Karpas-422 (cell line): ENCODE results near the gene ADGRV1. TPM values are rescaled to one million over a fixed set of nuclear protein-coding genes. Genes with fewer than 3 reads are reported as not detected.

ENCODE experiments used
- DNase-seq: peaks from one replicate; pipeline ENCODE4 v3.0.0-alpha.2; 2015
- H2AFZ ChIP-seq: fragments of 200-600 bp; sonication (generic); 2 replicates; pipeline ENCODE4 v1.6.1; 2014; ENCODE audit warnings: antibody characterized with exemption, low read length, mixed read lengths
- H3K27ac ChIP-seq: fragments of 200-600 bp; sonication (generic); 2 replicates; pipeline ENCODE4 v1.5.1; 2014; ENCODE audit warnings: mild to moderate bottlenecking, low read length, moderate library complexity
- H3K27me3 ChIP-seq: fragments of 200-600 bp; sonication (generic); 2 replicates; pipeline ENCODE4 v1.6.1; 2014; ENCODE audit warnings: low read length, mixed read lengths
- H3K36me3 ChIP-seq: fragments of 200-600 bp; sonication (generic); 2 replicates; pipeline ENCODE4 v1.6.1; 2014; ENCODE audit warnings: low read length, mixed read lengths; ENCODE audit not compliant: insufficient read depth
- H3K4me1 ChIP-seq: fragments of 200-600 bp; sonication (generic); 2 replicates; pipeline ENCODE4 v1.6.1; 2014; ENCODE audit warnings: mild to moderate bottlenecking, low read length, mixed read lengths
- H3K4me2 ChIP-seq: fragments of 200-600 bp; sonication (generic); 2 replicates; pipeline ENCODE4 v1.6.1; 2014; ENCODE audit warnings: low read length, low read depth, mild to moderate bottlenecking; ENCODE audit not compliant: poor library complexity, severe bottlenecking
- H3K4me3 ChIP-seq: fragments of 200-600 bp; sonication (generic); 2 replicates; pipeline ENCODE4 v1.5.1; 2014; ENCODE audit warnings: mild to moderate bottlenecking, antibody characterized with exemption, low read length, mixed read lengths
- H3K79me2 ChIP-seq: fragments of 200-600 bp; sonication (generic); 2 replicates; pipeline ENCODE4 v1.6.1; 2014; ENCODE audit warnings: mild to moderate bottlenecking, low read length, mixed read lengths
- H3K9ac ChIP-seq: fragments of 200-600 bp; sonication (generic); 2 replicates; pipeline ENCODE4 v1.6.0; 2014; ENCODE audit warnings: low read length
- H3K9me2 ChIP-seq: fragments of 200-600 bp; sonication (generic), shearing (Covaris generic); replicated peaks from 2 replicates; pipeline ENCODE4 v1.6.0; 2014; ENCODE audit warnings: mild to moderate bottlenecking, low read length, moderate library complexity; ENCODE audit not compliant: insufficient read depth
- H3K9me3 ChIP-seq: fragments of 300-700, 200-600 bp; sonication (generic); 2 replicates; pipeline ENCODE4 v1.6.1; 2014; ENCODE audit warnings: low read length, mixed read lengths
- H4K20me1 ChIP-seq: fragments of 200-600 bp; sonication (generic); 2 replicates; pipeline ENCODE4 v1.6.1; 2014; ENCODE audit warnings: mild to moderate bottlenecking, antibody characterized with exemption, low read length, low read depth; ENCODE audit not compliant: insufficient read depth
- total RNA-seq: library from RNA; depleted of rRNA; stranded (reverse); fragments of >200 nt; shearing (Covaris generic); gene quantifications from 2 replicates; pipeline ENCODE4 v1.2.3, GENCODE V29; 2014; ENCODE audit warnings: low replicate concordance

The ADGRV1 gene
- total RNA-seq, 1 experiment from 2014 or later, result not detected

- Histone ChIP-seq H3K79me2 (no peaks in the 10 kb centered on the region), H3K9me2 (no peaks in the 10 kb centered on the region), H3K4me1 (no peaks in the 10 kb centered on the region), H4K20me1 (no peaks in the 10 kb centered on the region), H3K36me3 (no peaks in the 10 kb centered on the region), H3K9ac (no peak overlapping the region), H3K9me3 (no peaks in the 10 kb centered on the region), H3K4me3 (no peak overlapping the region), H2AFZ (0 out of 2 replicates have a peak overlapping the region, but pooled peaks have one; percentile 9), H3K27ac (no peak overlapping the region), H3K27me3 (no peaks in the 10 kb centered on the region), H3K4me2 (no peak overlapping the region)
- DNase-seq, result no peak
Measured at GRCh38 chr5:90696153-90696552, 137.6 kb downstream of the ADGRV1 start.

GRCh38 chr5:90700299-90700698 lies 141.7 kb downstream of the ADGRV1 start:
- Histone ChIP-seq H3K4me1 (no peaks in the 10 kb centered on the region), H3K4me2 (no peak overlapping the region), H3K79me2 (no peaks in the 10 kb centered on the region), H3K36me3 (no peaks in the 10 kb centered on the region), H2AFZ (no peak overlapping the region), H4K20me1 (no peaks in the 10 kb centered on the region), H3K9ac (no peak overlapping the region), H3K27me3 (no peaks in the 10 kb centered on the region), H3K9me2 (no peaks in the 10 kb centered on the region), H3K4me3 (no peak overlapping the region), H3K9me3 (no peaks in the 10 kb centered on the region), H3K27ac (no peak overlapping the region)
- no peak for DNase-seq

DNA sequence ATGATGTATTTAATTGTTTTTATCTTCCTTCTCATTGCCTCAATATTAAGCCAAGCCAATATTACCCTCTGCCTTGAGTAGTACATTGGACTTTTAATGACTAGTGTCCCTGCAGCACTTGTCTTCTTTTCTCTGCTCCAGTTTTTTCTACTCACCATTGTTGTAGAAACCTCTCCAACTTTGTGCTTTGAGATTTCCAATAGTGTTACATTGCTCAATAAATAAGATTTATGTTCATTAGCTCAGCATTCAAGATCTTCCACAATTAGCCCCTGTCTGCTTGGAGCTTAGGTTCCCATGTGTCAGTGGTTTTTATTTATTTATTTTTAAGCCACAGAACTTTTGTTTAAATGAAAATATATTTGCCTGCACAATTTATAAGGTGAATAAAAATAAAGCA lies 145.3 kb downstream of the ADGRV1 start:
- Histone ChIP-seq H3K27ac (no peak overlapping the region), H3K9me3 (no peaks in the 10 kb centered on the region), H3K79me2 (no peaks in the 10 kb centered on the region), H3K9ac (no peak overlapping the region), H3K9me2 (no peaks in the 10 kb centered on the region), H4K20me1 (no peaks in the 10 kb centered on the region), H3K36me3 (no peaks in the 10 kb centered on the region), H3K4me2 (no peak overlapping the region), H3K27me3 (no peaks in the 10 kb centered on the region), H3K4me3 (no peak overlapping the region), H2AFZ (no peak overlapping the region), H3K4me1 (no peaks in the 10 kb centered on the region)
- DNase-seq, result no peak

- H3K79me2 ChIP-seq, result no peaks in the 10 kb centered on the region
- no peak overlapping the region for H2AFZ ChIP-seq
- no peak for DNase-seq
- H3K4me2 ChIP-seq, result no peak overlapping the region
- H3K4me3 ChIP-seq, result no peak overlapping the region
- no peaks in the 10 kb centered on the region for H3K36me3 ChIP-seq
- H3K9me3 ChIP-seq, result no peaks in the 10 kb centered on the region
- H3K27ac ChIP-seq, result no peak overlapping the region
- H3K9me2 ChIP-seq, result no peaks in the 10 kb centered on the region
- no peak overlapping the region for H3K9ac ChIP-seq
- H3K4me1 ChIP-seq, result no peaks in the 10 kb centered on the region
- H4K20me1 ChIP-seq, result no peaks in the 10 kb centered on the region
- H3K27me3 ChIP-seq, result no peaks in the 10 kb centered on the region
Measured at GRCh38 chr5:90707698-90708097, 149.1 kb downstream of the ADGRV1 start.

GRCh38 chr5:90709323-90710155 lies 150.9 kb downstream of the ADGRV1 start:
- Histone ChIP-seq H3K27me3 (no peaks in the 10 kb centered on the region), H3K4me2 (no peak overlapping the region), H3K27ac (no peak overlapping the region), H3K4me1 (no peaks in the 10 kb centered on the region), H4K20me1 (no peaks in the 10 kb centered on the region), H3K36me3 (no peaks in the 10 kb centered on the region), H2AFZ (no peak overlapping the region), H3K9ac (no peak overlapping the region), H3K9me3 (no peaks in the 10 kb centered on the region), H3K4me3 (no peak overlapping the region), H3K79me2 (no peaks in the 10 kb centered on the region), H3K9me2 (no peaks in the 10 kb centered on the region)
- peak; percentile 61 for DNase-seq

DNA sequence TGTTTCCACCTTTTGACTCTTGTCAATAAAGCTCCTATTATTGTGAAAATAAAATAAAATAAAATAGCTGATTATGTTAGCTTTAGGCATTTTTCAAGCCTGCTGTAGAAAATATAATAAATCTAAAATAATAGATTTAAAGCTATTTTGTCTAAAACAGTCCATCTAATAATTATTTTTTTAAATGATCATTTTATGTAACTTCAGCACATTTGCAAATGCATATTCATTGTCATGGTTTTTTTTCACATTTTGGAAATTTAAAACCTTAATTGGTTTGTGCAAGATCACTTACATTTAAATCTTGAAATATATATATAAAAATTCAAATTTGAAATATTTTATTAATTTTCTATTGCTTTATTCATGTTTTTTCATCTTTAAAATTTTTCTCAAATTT lies 159.8 kb downstream of the ADGRV1 start:
- Histone ChIP-seq H3K4me1 (no peaks in the 10 kb centered on the region), H3K36me3 (no peaks in the 10 kb centered on the region), H3K9ac (no peak overlapping the region), H3K79me2 (no peaks in the 10 kb centered on the region), H2AFZ (no peak overlapping the region), H4K20me1 (no peaks in the 10 kb centered on the region), H3K9me3 (no peaks in the 10 kb centered on the region), H3K9me2 (no peaks in the 10 kb centered on the region), H3K4me2 (no peak overlapping the region), H3K27ac (no peak overlapping the region), H3K27me3 (no peaks in the 10 kb centered on the region), H3K4me3 (no peak overlapping the region)
- no peak for DNase-seq

- Histone ChIP-seq H3K9me2 (no peaks in the 10 kb centered on the region), H3K36me3 (no peaks in the 10 kb centered on the region), H3K4me3 (no peak overlapping the region), H3K4me1 (no peaks in the 10 kb centered on the region), H3K79me2 (no peaks in the 10 kb centered on the region), H2AFZ (no peak overlapping the region), H3K9ac (no peak overlapping the region), H3K9me3 (no peaks in the 10 kb centered on the region), H3K27ac (no peak overlapping the region), H3K4me2 (no peak overlapping the region), H4K20me1 (no peaks in the 10 kb centered on the region), H3K27me3 (no peaks in the 10 kb centered on the region)
- no peak for DNase-seq
Measured at GRCh38 chr5:90739567-90739966, 181.0 kb downstream of the ADGRV1 start.

GRCh38 chr5:90740244-90740799 lies 181.7 kb downstream of the ADGRV1 start:
- H3K4me2 ChIP-seq, result no peak overlapping the region
- H3K9me2 ChIP-seq, result no peaks in the 10 kb centered on the region
- H3K4me3 ChIP-seq, result no peak overlapping the region
- no peak overlapping the region for H3K9ac ChIP-seq
- H4K20me1 ChIP-seq, result no peaks in the 10 kb centered on the region
- H2AFZ ChIP-seq, result no peak overlapping the region
- H3K4me1 ChIP-seq, result no peaks in the 10 kb centered on the region
- H3K9me3 ChIP-seq, result no peaks in the 10 kb centered on the region
- H3K27me3 ChIP-seq, result no peaks in the 10 kb centered on the region
- H3K36me3 ChIP-seq, result no peaks in the 10 kb centered on the region
- no peak for DNase-seq
- no peaks in the 10 kb centered on the region for H3K79me2 ChIP-seq
- H3K27ac ChIP-seq, result no peak overlapping the region
